Activated T-helper 2 cell treated with anti-CD3 and anti-CD28 coated beads, Interferon-gamma antibody, Interleukin-2, Interleukin-4, amounts not matched to agents 10 μg/mL and 5 μg/mL and 100 μg/mL, durations not matched to agents 14 hours and 24 hours and 36 hours (primary cell): Measurements from ENCODE around the gene SCYGR7. TPM values are rescaled to one million over a fixed set of nuclear protein-coding genes. Genes with fewer than 3 reads are reported as not detected.

Experiments used
- DNase-seq: peaks from one replicate; pipeline ENCODE4 v3.0.0; 2021; ENCODE audit warnings: low spot score
- H3K27ac Mint-ChIP-seq: one replicate; pipeline ENCODE4 v1.8.0; 2021; ENCODE audit warnings: mixed read lengths
- H3K27me3 Mint-ChIP-seq: one replicate; pipeline ENCODE4 v1.8.0; 2021; ENCODE audit warnings: low read depth, mixed read lengths
- H3K36me3 Mint-ChIP-seq: one replicate; pipeline ENCODE4 v1.8.0; 2021; ENCODE audit warnings: low read depth, mixed read lengths
- H3K4me1 Mint-ChIP-seq: one replicate; pipeline ENCODE4 v1.8.0; 2021; ENCODE audit warnings: low read depth, mixed read lengths
- H3K4me3 Mint-ChIP-seq: one replicate; pipeline ENCODE4 v1.8.0; 2021; ENCODE audit warnings: low read depth, mild to moderate bottlenecking, moderate library complexity, mixed read lengths
- H3K9me3 Mint-ChIP-seq: one replicate; pipeline ENCODE4 v1.8.0; 2021; ENCODE audit warnings: mixed read lengths
- intact Hi-C: fragments of 100-400 bp; cut with micrococcal nuclease; formaldehyde crosslinking; loops from one replicate; pipeline ENCODE4 v1.15.1; 2023
- total RNA-seq: library from RNA; stranded (reverse); gene quantifications from 2 replicates; pipeline ENCODE4 v1.2.3, GENCODE V29; 2022

SCYGR7 gene, protein sequence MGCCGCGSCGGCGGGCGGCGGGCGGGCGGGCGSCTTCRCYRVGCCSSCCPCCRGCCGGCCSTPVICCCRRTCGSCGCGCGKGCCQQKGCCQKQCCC
- total RNA-seq, result not detected in 2 replicates

DNA sequence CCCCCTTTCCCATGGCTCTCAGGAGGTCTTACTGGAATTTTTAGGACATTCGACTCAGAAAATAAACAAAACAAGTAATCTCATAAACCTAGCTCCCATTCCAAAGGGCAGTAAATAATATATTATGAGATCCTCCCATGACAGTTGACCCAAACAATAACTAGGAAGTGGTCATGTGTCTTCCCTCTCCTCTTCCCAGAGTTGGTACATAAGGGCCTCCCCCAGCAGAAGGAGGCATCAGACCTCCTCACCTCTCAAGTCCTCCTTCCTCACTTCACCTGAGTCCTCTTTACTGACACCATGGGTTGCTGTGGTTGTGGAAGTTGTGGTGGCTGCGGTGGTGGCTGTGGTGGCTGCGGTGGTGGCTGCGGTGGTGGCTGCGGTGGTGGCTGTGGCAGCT is at the start of gene SCYGR7:
Gene SCYGR7, plus strand, starts transcription at position 301 of the 400 bp plus-strand sequence. Its CDS starts 0 bp downstream, at position 301.
- H3K36me3 Mint-ChIP-seq, result no peaks in the 10 kb centered on the region
- H3K27me3 Mint-ChIP-seq, result peaks cover 4% of the 10 kb centered on the region
- H3K4me3 Mint-ChIP-seq, result no peak within 1 kb of the TSS
- H3K27ac Mint-ChIP-seq, result no peak within 1 kb of the TSS
- no peaks in the 10 kb centered on the region for H3K9me3 Mint-ChIP-seq
- no peak for DNase-seq
- no peaks in the 10 kb centered on the region for H3K4me1 Mint-ChIP-seq
- intact Hi-C loops, result no loop called here

DNA sequence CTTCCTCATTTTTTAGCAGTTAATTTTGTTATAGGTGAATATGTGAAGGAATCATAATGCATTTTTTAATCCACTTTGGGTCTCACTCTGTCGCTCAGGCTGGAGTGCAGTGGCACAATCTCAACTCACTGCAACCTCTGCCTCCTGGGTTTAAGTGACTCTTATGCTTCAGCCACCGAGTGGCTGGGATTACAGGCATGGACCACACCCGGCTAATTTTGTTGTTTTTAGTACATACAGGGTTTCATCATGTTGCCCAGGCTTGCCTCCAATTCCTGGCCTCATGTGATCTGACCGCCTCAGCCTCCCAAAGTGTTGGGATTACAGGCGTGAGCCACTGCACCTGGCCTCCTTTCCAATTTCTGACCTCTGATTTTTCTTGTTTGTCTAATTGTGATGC is 43.9 kb upstream of the SCYGR7 start:
- intact Hi-C loops, result no loop called here
- Mint-ChIP-seq H3K4me3 (no peak overlapping the region), H3K27me3 (no peaks in the 10 kb centered on the region), H3K36me3 (no peaks in the 10 kb centered on the region), H3K4me1 (no peaks in the 10 kb centered on the region), H3K9me3 (no peaks in the 10 kb centered on the region), H3K27ac (no peak overlapping the region)
- DNase-seq, result no peak

- no peak overlapping the region for H3K4me3 Mint-ChIP-seq
- no peaks in the 10 kb centered on the region for H3K36me3 Mint-ChIP-seq
- peaks cover 2% of the 10 kb centered on the region for H3K27me3 Mint-ChIP-seq
- DNase-seq, result no peak
- no peak overlapping the region for H3K27ac Mint-ChIP-seq
- no peaks in the 10 kb centered on the region for H3K4me1 Mint-ChIP-seq
- intact Hi-C loops, result no loop called here
- H3K9me3 Mint-ChIP-seq, result no peaks in the 10 kb centered on the region
Observed at GRCh38 chr2:227687189-227687588, 40.9 kb upstream of the SCYGR7 start.

GRCh38 chr2:227696990-227697679 is 31.0 kb upstream of the SCYGR7 start:
- Mint-ChIP-seq H3K9me3 (no peaks in the 10 kb centered on the region), H3K4me1 (no peaks in the 10 kb centered on the region), H3K27ac (no peak overlapping the region), H3K4me3 (no peak overlapping the region), H3K36me3 (no peaks in the 10 kb centered on the region), H3K27me3 (peaks cover under 1% of the 10 kb centered on the region)
- DNase-seq, result no peak
- intact Hi-C loops, result no loop called here

DNA sequence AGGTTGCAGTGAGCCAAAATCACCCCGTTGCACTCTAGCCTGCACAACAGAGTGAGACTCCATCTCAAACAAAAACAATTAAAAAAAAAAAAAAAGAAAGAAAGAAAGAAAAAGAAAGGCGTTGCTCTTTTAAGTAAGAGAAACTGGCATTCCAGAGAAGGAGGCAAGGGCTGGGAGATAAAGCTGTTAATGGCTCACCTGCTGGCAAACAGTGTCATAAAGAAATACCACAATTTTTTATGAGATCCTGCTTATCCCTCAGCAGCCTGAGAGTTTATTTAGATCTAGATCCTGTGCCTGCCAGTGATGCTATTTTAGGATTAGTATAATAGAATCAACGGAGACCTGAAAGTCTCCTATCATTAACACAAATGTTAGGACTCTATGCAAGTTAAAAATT is 26.6 kb upstream of the SCYGR7 start:
- H3K9me3 Mint-ChIP-seq, result no peaks in the 10 kb centered on the region
- no peak overlapping the region for H3K4me3 Mint-ChIP-seq
- H3K27me3 Mint-ChIP-seq, result no peaks in the 10 kb centered on the region
- no peak overlapping the region for H3K27ac Mint-ChIP-seq
- no peaks in the 10 kb centered on the region for H3K36me3 Mint-ChIP-seq
- no peaks in the 10 kb centered on the region for H3K4me1 Mint-ChIP-seq
- intact Hi-C loops, result no loop called here
- no peak for DNase-seq

DNA sequence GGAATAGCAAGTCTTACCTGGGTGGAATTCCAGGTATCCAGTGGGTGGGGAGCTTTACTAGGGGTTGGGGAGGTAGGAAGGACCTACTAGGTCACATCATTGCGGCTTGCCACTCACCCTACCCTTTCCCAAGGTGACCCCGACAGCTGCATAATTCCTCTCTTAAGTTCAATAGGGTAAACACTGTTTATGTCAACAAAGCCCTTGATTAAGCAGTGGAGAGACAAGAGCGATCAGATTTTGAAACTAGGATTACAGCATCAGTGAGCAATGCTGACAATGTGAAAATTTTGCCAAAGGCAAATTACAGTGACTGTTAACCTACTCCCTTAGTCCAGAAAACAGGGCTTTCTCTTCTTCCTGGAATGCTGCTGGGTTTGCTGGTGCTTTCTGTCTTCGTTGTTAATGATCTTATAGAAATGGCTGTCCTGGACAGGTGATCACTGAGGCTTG is 24.8 kb upstream of the SCYGR7 start:
- H3K27me3 Mint-ChIP-seq, result no peaks in the 10 kb centered on the region
- intact Hi-C loops, result no loop called here
- H3K9me3 Mint-ChIP-seq, result no peaks in the 10 kb centered on the region
- no peak overlapping the region for H3K4me3 Mint-ChIP-seq
- H3K27ac Mint-ChIP-seq, result no peak overlapping the region
- no peaks in the 10 kb centered on the region for H3K4me1 Mint-ChIP-seq
- DNase-seq, result no peak
- H3K36me3 Mint-ChIP-seq, result no peaks in the 10 kb centered on the region

- intact Hi-C loops, result no loop called here
- H3K27me3 Mint-ChIP-seq, result no peaks in the 10 kb centered on the region
- no peak overlapping the region for H3K4me3 Mint-ChIP-seq
- no peaks in the 10 kb centered on the region for H3K4me1 Mint-ChIP-seq
- H3K27ac Mint-ChIP-seq, result no peak overlapping the region
- DNase-seq, result no peak
- H3K9me3 Mint-ChIP-seq, result no peaks in the 10 kb centered on the region
- no peaks in the 10 kb centered on the region for H3K36me3 Mint-ChIP-seq
Observed at GRCh38 chr2:227703961-227704360, 24.2 kb upstream of the SCYGR7 start.

- Mint-ChIP-seq H3K4me1 (no peaks in the 10 kb centered on the region), H3K9me3 (no peaks in the 10 kb centered on the region), H3K27me3 (no peaks in the 10 kb centered on the region), H3K27ac (no peak overlapping the region), H3K36me3 (no peaks in the 10 kb centered on the region), H3K4me3 (no peak overlapping the region)
- DNase-seq, result no peak
- intact Hi-C loops, result no loop called here
Observed at GRCh38 chr2:227706859-227707258, 21.3 kb upstream of the SCYGR7 start.

DNA sequence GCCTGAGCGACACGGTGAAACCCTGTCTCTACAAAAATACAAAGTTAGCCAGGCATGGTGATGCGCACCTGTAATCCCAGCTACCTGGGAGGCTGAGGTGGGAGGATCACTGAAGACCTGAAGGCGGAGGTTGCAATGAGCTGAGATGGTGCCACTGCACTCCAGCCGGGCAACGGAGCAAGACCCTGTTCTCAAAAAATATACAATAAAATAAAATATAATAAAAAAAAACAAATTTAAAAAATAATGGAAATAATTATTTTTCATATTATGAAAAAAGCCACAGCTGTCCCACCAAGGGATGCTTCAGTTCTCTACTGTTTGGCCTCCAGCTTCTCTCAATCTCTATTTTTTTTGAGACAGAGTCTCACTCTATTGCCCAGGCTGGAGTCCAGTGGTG is 20.7 kb upstream of the SCYGR7 start:
- H3K4me1 Mint-ChIP-seq, result no peaks in the 10 kb centered on the region
- H3K9me3 Mint-ChIP-seq, result no peaks in the 10 kb centered on the region
- no peaks in the 10 kb centered on the region for H3K27me3 Mint-ChIP-seq
- no peak overlapping the region for H3K27ac Mint-ChIP-seq
- no peak overlapping the region for H3K4me3 Mint-ChIP-seq
- no peak for DNase-seq
- intact Hi-C loops, result no loop called here
- no peaks in the 10 kb centered on the region for H3K36me3 Mint-ChIP-seq

GRCh38 chr2:227710986-227711385 is 17.1 kb upstream of the SCYGR7 start:
- no peak for DNase-seq
- Mint-ChIP-seq H3K27me3 (no peaks in the 10 kb centered on the region), H3K4me3 (no peak overlapping the region), H3K36me3 (no peaks in the 10 kb centered on the region), H3K9me3 (no peaks in the 10 kb centered on the region), H3K27ac (no peak overlapping the region), H3K4me1 (no peaks in the 10 kb centered on the region)
- intact Hi-C loops, result no loop called here

DNA sequence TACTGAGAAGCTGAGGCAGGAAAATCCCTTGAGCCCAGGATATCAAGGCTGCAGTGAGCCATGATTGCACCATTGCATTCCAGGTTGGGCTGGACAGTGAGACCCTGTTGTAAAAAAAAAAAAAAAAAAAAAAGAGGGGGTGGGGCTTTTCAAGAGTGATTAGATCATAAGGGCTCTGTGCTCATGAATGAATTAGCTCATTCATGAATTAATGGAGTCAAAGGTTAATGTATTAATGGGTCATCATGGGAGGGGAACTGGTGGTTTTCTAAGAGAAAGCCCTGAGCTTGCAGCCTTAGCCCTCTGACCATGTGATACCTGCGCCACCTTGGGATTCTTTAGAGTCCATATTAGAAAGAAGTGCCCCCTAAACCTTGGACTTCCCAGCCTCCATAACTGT is 14.8 kb upstream of the SCYGR7 start:
- Mint-ChIP-seq H3K4me1 (no peaks in the 10 kb centered on the region), H3K27me3 (peaks cover 6% of the 10 kb centered on the region)
- intact Hi-C loops, result no loop called here

DNA sequence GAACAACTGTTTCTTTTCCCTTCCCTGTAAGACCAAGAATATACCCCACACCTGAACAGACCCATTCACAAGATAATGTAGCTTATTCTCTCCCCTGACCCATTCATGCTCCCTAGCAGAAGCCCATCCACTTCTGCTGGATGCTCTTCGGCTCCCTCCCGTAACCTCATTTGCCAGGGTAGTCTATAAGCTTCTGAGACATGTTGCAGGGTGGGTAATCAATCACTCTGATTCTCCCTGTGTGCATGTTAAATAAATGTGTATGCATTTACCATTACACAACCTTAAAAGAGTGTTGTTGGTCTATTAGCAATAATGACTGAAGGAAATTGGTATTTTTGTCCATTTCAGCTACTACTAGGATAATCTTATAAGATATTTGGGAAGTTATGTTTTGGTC is 11.6 kb upstream of the SCYGR7 start:
- H3K36me3 Mint-ChIP-seq, result no peaks in the 10 kb centered on the region
- no peaks in the 10 kb centered on the region for H3K9me3 Mint-ChIP-seq
- no peak overlapping the region for H3K27ac Mint-ChIP-seq
- peaks cover 6% of the 10 kb centered on the region for H3K27me3 Mint-ChIP-seq
- no peaks in the 10 kb centered on the region for H3K4me1 Mint-ChIP-seq
- no peak for DNase-seq
- H3K4me3 Mint-ChIP-seq, result no peak overlapping the region
- intact Hi-C loops, result no loop called here

More for the DNA sequence above, 14.8 kb upstream of the SCYGR7 start:
- H3K9me3 Mint-ChIP-seq, result no peaks in the 10 kb centered on the region
- DNase-seq, result no peak
- H3K36me3 Mint-ChIP-seq, result no peaks in the 10 kb centered on the region
- H3K27ac Mint-ChIP-seq, result no peak overlapping the region
- no peak overlapping the region for H3K4me3 Mint-ChIP-seq

DNA sequence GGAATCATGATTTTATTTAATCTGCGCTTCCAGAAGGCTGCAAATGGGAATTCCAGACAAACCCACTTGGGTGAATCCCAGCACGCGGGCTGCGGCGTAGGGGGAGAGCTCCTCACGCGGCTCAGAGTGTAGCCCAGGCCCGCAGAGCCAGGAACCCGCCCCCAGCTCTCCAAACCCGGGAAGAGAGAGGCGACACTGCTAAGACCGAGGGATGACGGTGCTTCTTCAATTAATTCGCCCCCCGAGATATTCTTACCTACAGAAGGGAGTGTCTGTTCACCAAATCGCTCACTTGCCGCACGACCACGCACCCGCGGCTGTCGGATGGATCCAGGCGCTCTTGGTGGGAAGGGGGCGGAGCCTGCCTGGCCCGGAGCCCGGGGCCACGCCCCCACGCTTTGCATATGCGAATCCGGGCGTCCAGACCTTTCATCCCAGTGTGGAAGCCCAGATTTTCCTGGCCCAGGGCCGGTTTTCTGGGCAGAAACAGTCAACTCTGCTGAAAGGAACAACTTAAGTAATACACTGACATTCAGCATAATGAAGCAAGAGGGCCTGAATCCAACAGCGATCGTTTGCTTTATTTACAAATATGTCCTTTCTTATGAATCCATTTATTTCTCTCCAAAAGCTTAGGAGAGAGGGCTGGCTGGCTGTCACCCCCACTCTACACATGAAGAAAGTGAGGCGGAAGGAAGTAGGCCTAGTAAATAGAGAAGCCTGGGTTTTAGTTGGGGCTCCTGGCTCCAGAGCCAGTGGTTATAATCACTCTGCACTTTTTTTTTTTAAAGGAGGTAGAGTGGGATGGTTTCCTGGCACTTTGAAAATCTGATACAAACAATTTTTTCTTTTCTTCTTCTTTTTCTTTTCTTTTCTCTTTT is 10.2 kb upstream of the SCYGR7 start, which contains the start of gene SLC19A3:
Gene SLC19A3, minus strand, starts transcription at position 342 of the 881 bp plus-strand sequence. CDS start 15,710 bp downstream, outside the sequence.
- H3K4me3 Mint-ChIP-seq, result no peak within 1 kb of the TSS
- no peaks in the 10 kb centered on the region for H3K4me1 Mint-ChIP-seq
- H3K27me3 Mint-ChIP-seq, result peaks cover 6% of the 10 kb centered on the region
- no peaks in the 10 kb centered on the region for H3K9me3 Mint-ChIP-seq
- H3K27ac Mint-ChIP-seq, result no peak within 1 kb of the TSS
- intact Hi-C loops, result no loop called here
- no peaks in the 10 kb centered on the region for H3K36me3 Mint-ChIP-seq
- DNase-seq, result no peak
